Keratinocyte (primary cell): ENCODE data around the gene TMEM204. TPM values are rescaled to one million over a fixed set of nuclear protein-coding genes. Genes with fewer than 3 reads are reported as not detected.

Experiments
- DNase-seq: peaks from one replicate; pipeline ENCODE4 v3.0.0-alpha.2; 2011; ENCODE audit warnings: low read depth, missing footprints, low spot score
- FAIRE-seq: peaks from 2 replicates; lab custom pipeline; 2011; peaks lifted over from hg19 to GRCh38; lab: Jason Lieb, UNC
- H2AFZ ChIP-seq: 2 replicates; pipeline ENCODE4 v1.6.0; 2012; ENCODE audit warnings: low read length, control low read depth, inconsistent platforms; ENCODE audit not compliant: control insufficient read depth
- H3K27ac ChIP-seq: 2 replicates; pipeline ENCODE4 v1.5.1; 2011; ENCODE audit warnings: low read length; ENCODE audit not compliant: control insufficient read depth, insufficient read depth
- H3K27me3 ChIP-seq: 3 replicates; pipeline ENCODE4 v1.6.0; 2011; ENCODE audit warnings: low read length; ENCODE audit not compliant: control insufficient read depth, insufficient read depth; ENCODE audit errors: extremely low read depth
- H3K36me3 ChIP-seq, 2 experiments: 2 replicates in 1 of 2; 3 replicates in 1 of 2; pipeline ENCODE4 v1.5.1; 2011; ENCODE audit warnings: low read length in 2 of 2, mild to moderate bottlenecking in 1 of 2; ENCODE audit not compliant: control insufficient read depth in 2 of 2, insufficient read depth in 2 of 2; ENCODE audit errors: extremely low read depth in 1 of 2
- H3K4me1 ChIP-seq: 3 replicates; pipeline ENCODE4 v1.5.1; 2011; ENCODE audit warnings: low read length; ENCODE audit not compliant: control insufficient read depth, insufficient read depth; ENCODE audit errors: extremely low read depth
- H3K4me2 ChIP-seq: 3 replicates; pipeline ENCODE4 v1.6.0; 2011; ENCODE audit warnings: low read depth, low read length; ENCODE audit not compliant: control insufficient read depth, insufficient read depth; ENCODE audit errors: extremely low read depth
- H3K4me3 ChIP-seq, 3 experiments: fragments of 200-600 bp in 1 of 3; sonication (generic) in 1 of 3; 2 replicates in 2 of 3; 3 replicates in 1 of 3; pipeline ENCODE4 v1.5.1; 2011 to 2016; ENCODE audit warnings: low read length in 3 of 3, mild to moderate bottlenecking in 3 of 3, control low read depth in 2 of 3, inconsistent platforms in 1 of 3, low read depth in 1 of 3, mixed read lengths in 1 of 3, mixed run types in 1 of 3, moderate library complexity in 1 of 3; ENCODE audit not compliant: control insufficient read depth in 2 of 3, insufficient read depth in 2 of 3; ENCODE audit errors: extremely low read depth in 1 of 3
- H3K79me2 ChIP-seq: 2 replicates; pipeline ENCODE4 v1.6.0; 2012; ENCODE audit warnings: low read length; ENCODE audit not compliant: control insufficient read depth, insufficient read depth
- H3K9ac ChIP-seq: 3 replicates; pipeline ENCODE4 v1.6.0; 2011; ENCODE audit warnings: low read length; ENCODE audit not compliant: control insufficient read depth, insufficient read depth; ENCODE audit errors: extremely low read depth
- H3K9me1 ChIP-seq: 3 replicates; pipeline ENCODE4 v1.6.0; 2011; ENCODE audit warnings: low read length; ENCODE audit not compliant: control insufficient read depth, insufficient read depth; ENCODE audit errors: extremely low read depth
- H3K9me3 ChIP-seq: 2 replicates; pipeline ENCODE4 v1.5.1; 2012; ENCODE audit warnings: low read depth, low read length; ENCODE audit not compliant: control insufficient read depth
- H4K20me1 ChIP-seq: 3 replicates; pipeline ENCODE4 v1.6.0; 2011; ENCODE audit warnings: low read length; ENCODE audit not compliant: control insufficient read depth, insufficient read depth; ENCODE audit errors: extremely low read depth
- EZH2 ChIP-seq: IDR thresholded peaks from one replicate; pipeline ENCODE4 v1.6.1; 2012; ENCODE audit warnings: inconsistent platforms, mild to moderate bottlenecking, low read length, moderate library complexity
- dilution Hi-C: fragments of 300-500 bp; cut with MboI; formaldehyde crosslinking; loops from one replicate; pipeline ENCODE4 v1.7.0; 2020; ENCODE audit warnings: low sequenced_read_pairs; ENCODE audit not compliant: extremely low pct_ligation_motif_present
- polyA plus RNA-seq, 5 experiments: library from polyadenylated mRNA; depleted of rRNA in 3 of 5; stranded (reverse) in 3 of 5; stranded (forward) in 1 of 5; unstranded in 1 of 5; fragments of >200 nt; gene quantifications; 1 replicate in 1 of 5; 2 replicates in 3 of 5; 3 replicates in 1 of 5; pipeline versions ENCODE4 v1.2.1 to v1.2.3, GENCODE V29; 2011 to 2012; ENCODE audit warnings: missing spikeins in 2 of 5, low read depth in 1 of 5, low replicate concordance in 1 of 5
- TF ChIP-seq, protein P1 (sequence below), 3 experiments: IDR thresholded peaks in 1 of 3; conservative IDR thresholded peaks in 1 of 3; optimal IDR thresholded peaks in 1 of 3; 2 replicates in 2 of 3; 3 replicates in 1 of 3; pipeline versions ENCODE3 to v1.5.1; 2011; ENCODE audit warnings: low read length in 3 of 3, mild to moderate bottlenecking in 3 of 3, moderate library complexity in 2 of 3, control low read depth in 1 of 3, inconsistent platforms in 1 of 3; ENCODE audit not compliant: insufficient read depth in 2 of 3; ENCODE audit errors: extremely low read depth in 1 of 3

TMEM204 gene
- polyA plus RNA-seq, 1 donor (not counting 4 experiments of a cell fraction or from before 2014, with no cell fraction given): 1.0 TPM

GRCh38 chr16:1559446-1559975, 26.0 kb downstream of the TMEM204 start:
- Histone ChIP-seq H3K27me3 (no peaks in the 10 kb centered on the region), H3K4me1 (peaks cover 3% of the 10 kb centered on the region), H3K9me1 (peaks cover 2% of the 10 kb centered on the region), H3K4me2 (no peak overlapping the region), H3K79me2 (no peaks in the 10 kb centered on the region), H3K4me3 (no peak overlapping the region), H4K20me1 (no peaks in the 10 kb centered on the region), H2AFZ (no peak overlapping the region), H3K36me3 (peaks cover 0 to 17% of the 10 kb centered on the region in 2 experiments), H3K9me3 (no peaks in the 10 kb centered on the region), H3K27ac (no peak overlapping the region), H3K9ac (no peak overlapping the region)
- TF ChIP-seq, protein P1, sequence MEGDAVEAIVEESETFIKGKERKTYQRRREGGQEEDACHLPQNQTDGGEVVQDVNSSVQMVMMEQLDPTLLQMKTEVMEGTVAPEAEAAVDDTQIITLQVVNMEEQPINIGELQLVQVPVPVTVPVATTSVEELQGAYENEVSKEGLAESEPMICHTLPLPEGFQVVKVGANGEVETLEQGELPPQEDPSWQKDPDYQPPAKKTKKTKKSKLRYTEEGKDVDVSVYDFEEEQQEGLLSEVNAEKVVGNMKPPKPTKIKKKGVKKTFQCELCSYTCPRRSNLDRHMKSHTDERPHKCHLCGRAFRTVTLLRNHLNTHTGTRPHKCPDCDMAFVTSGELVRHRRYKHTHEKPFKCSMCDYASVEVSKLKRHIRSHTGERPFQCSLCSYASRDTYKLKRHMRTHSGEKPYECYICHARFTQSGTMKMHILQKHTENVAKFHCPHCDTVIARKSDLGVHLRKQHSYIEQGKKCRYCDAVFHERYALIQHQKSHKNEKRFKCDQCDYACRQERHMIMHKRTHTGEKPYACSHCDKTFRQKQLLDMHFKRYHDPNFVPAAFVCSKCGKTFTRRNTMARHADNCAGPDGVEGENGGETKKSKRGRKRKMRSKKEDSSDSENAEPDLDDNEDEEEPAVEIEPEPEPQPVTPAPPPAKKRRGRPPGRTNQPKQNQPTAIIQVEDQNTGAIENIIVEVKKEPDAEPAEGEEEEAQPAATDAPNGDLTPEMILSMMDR (optimal IDR thresholded peaks at IDR 0.05 in 1 of 3, IDR thresholded peaks at IDR 0.05 in 1 of 3, conservative IDR thresholded peaks at IDR 0.05 in 1 of 3; ENCODE audit: extremely low read depth in 1 of 3, insufficient read depth in 2 of 3, low read length in 3 of 3): no peak
- no peak for TF ChIP-seq EZH2
- dilution Hi-C loops: no loop called here
- FAIRE-seq: no peak
- DNase-seq: no peak

DNA sequence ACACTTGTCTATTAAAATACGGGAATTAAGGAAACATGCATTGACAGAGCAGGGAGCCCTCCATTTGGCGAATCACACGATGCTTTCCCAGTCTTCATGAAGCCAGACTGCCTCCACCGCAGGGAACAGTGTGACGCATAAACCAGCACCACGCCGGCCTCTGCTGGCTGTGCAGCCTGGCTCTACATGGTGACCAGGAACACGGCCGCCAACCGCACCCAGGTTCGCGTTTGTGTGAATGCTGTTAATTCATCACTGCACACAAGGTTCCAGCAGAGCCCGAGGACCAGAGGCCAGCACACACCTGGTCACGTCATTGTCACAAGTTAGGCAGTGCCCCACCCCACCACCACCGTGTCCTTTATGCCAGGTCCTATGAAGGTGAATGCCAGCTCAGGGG, 26.7 kb downstream of the TMEM204 start:
- H3K4me3 ChIP-seq: no peak overlapping the region

More for the DNA sequence above, 26.7 kb downstream of the TMEM204 start:
- no peaks in the 10 kb centered on the region for H3K9me3 ChIP-seq
- H3K36me3 ChIP-seq: peaks cover 0 to 17% of the 10 kb centered on the region in 2 experiments
- dilution Hi-C loops: no loop called here
- TF ChIP-seq, protein P1 (optimal IDR thresholded peaks at IDR 0.05 in 1 of 3, IDR thresholded peaks at IDR 0.05 in 1 of 3, conservative IDR thresholded peaks at IDR 0.05 in 1 of 3; ENCODE audit: extremely low read depth in 1 of 3, insufficient read depth in 2 of 3, low read length in 3 of 3): no peak
- TF ChIP-seq EZH2: no peak
- no peak overlapping the region for H3K9ac ChIP-seq
- H3K27ac ChIP-seq: no peak overlapping the region
- DNase-seq (no peak), FAIRE-seq (no peak)
- H3K27me3 ChIP-seq: no peaks in the 10 kb centered on the region
- no peaks in the 10 kb centered on the region for H4K20me1 ChIP-seq
- no peak overlapping the region for H2AFZ ChIP-seq
- no peaks in the 10 kb centered on the region for H3K9me1 ChIP-seq
- H3K4me2 ChIP-seq: no peak overlapping the region
- H3K4me1 ChIP-seq: no peaks in the 10 kb centered on the region
- no peaks in the 10 kb centered on the region for H3K79me2 ChIP-seq
